Measurements from ENCODE around the gene ADAT1. TPM values are rescaled to one million over a fixed set of nuclear protein-coding genes. Genes with fewer than 3 reads are reported as not detected.
A peak's percentile ranks its signal among the peaks of the same experiment; 100 is the strongest.

ADAT1 gene
- total and polyA plus RNA-seq, 2 of the 13 experiments (the other 11 are each of a cell fraction or from before 2014, with no cell fraction given): 18.4 to 40.8 TPM

DNA sequence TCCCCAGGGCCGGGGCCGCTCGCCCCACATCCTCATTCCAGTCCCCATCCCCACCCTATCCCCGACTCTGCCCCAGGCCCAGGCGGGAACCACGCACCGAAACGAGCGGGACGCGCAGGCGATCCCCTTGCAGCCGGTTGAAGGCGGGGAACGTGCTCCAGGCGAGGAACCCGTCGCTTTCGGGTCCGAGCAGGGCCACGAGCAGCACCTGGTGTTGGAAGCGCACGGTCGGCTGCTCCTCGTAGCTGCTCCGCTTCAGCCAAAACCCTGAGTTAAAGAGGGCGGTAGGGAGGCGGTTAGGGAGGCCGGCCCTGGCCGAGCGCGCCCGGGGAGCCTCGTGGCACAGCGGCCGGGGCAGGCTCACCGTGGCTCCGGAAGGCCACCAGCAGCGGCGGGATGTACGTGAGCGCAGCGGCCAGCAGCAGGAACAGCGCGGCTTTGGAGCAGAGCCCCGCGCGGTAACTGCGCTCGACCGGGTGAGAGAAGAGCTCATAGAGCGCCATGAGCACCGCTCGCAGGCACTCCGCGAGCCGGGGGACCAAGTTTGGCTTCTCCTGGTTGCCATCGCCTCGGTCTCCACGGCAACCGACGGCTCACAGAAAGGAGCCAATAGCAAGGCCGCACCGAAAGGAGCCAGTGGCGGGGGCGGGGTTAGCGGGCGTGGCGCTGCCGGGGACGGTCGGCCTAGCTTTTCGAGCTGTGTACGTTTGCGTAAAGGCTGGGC lies 67.2 kb downstream of the ADAT1 start, which contains the start of gene TMEM231 (continued):
- TF ChIP-seq, protein P1, sequence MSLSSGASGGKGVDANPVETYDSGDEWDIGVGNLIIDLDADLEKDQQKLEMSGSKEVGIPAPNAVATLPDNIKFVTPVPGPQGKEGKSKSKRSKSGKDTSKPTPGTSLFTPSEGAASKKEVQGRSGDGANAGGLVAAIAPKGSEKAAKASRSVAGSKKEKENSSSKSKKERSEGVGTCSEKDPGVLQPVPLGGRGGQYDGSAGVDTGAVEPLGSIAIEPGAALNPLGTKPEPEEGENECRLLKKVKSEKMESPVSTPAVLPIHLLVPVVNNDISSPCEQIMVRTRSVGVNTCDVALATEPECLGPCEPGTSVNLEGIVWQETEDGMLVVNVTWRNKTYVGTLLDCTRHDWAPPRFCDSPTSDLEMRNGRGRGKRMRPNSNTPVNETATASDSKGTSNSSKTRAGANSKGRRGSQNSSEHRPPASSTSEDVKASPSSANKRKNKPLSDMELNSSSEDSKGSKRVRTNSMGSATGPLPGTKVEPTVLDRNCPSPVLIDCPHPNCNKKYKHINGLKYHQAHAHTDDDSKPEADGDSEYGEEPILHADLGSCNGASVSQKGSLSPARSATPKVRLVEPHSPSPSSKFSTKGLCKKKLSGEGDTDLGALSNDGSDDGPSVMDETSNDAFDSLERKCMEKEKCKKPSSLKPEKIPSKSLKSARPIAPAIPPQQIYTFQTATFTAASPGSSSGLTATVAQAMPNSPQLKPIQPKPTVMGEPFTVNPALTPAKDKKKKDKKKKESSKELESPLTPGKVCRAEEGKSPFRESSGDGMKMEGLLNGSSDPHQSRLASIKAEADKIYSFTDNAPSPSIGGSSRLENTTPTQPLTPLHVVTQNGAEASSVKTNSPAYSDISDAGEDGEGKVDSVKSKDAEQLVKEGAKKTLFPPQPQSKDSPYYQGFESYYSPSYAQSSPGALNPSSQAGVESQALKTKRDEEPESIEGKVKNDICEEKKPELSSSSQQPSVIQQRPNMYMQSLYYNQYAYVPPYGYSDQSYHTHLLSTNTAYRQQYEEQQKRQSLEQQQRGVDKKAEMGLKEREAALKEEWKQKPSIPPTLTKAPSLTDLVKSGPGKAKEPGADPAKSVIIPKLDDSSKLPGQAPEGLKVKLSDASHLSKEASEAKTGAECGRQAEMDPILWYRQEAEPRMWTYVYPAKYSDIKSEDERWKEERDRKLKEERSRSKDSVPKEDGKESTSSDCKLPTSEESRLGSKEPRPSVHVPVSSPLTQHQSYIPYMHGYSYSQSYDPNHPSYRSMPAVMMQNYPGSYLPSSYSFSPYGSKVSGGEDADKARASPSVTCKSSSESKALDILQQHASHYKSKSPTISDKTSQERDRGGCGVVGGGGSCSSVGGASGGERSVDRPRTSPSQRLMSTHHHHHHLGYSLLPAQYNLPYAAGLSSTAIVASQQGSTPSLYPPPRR (CRISPR knock-in tag; IDR thresholded peaks at IDR 0.05; ENCODE audit: borderline replicate concordance): no peak
- peak; percentile 84; the same call in 1 of the 2 replicates for TF ChIP-seq ZNF598 (CRISPR knock-in tag; IDR thresholded peaks at IDR 0.05; ENCODE audit: borderline replicate concordance)
- peak; percentile 99 for TF ChIP-seq HNRNPLL (IDR thresholded peaks at IDR 0.05; ENCODE audit: low read depth, low read length, poor library complexity, severe bottlenecking)
- TF ChIP-seq, protein P2, sequence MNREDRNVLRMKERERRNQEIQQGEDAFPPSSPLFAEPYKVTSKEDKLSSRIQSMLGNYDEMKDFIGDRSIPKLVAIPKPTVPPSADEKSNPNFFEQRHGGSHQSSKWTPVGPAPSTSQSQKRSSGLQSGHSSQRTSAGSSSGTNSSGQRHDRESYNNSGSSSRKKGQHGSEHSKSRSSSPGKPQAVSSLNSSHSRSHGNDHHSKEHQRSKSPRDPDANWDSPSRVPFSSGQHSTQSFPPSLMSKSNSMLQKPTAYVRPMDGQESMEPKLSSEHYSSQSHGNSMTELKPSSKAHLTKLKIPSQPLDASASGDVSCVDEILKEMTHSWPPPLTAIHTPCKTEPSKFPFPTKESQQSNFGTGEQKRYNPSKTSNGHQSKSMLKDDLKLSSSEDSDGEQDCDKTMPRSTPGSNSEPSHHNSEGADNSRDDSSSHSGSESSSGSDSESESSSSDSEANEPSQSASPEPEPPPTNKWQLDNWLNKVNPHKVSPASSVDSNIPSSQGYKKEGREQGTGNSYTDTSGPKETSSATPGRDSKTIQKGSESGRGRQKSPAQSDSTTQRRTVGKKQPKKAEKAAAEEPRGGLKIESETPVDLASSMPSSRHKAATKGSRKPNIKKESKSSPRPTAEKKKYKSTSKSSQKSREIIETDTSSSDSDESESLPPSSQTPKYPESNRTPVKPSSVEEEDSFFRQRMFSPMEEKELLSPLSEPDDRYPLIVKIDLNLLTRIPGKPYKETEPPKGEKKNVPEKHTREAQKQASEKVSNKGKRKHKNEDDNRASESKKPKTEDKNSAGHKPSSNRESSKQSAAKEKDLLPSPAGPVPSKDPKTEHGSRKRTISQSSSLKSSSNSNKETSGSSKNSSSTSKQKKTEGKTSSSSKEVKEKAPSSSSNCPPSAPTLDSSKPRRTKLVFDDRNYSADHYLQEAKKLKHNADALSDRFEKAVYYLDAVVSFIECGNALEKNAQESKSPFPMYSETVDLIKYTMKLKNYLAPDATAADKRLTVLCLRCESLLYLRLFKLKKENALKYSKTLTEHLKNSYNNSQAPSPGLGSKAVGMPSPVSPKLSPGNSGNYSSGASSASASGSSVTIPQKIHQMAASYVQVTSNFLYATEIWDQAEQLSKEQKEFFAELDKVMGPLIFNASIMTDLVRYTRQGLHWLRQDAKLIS (CRISPR knock-in tag; IDR thresholded peaks at IDR 0.05): no peak
- TF ChIP-seq, protein P3, sequence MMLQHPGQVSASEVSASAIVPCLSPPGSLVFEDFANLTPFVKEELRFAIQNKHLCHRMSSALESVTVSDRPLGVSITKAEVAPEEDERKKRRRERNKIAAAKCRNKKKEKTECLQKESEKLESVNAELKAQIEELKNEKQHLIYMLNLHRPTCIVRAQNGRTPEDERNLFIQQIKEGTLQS (CRISPR knock-in tag; IDR thresholded peaks at IDR 0.05): peak; percentile 55; the same call in 1 of the 2 replicates
- no peak for TF ChIP-seq SP1 (IDR thresholded peaks at IDR 0.05)
- TF ChIP-seq SP1 (CRISPR knock-in tag; IDR thresholded peaks at IDR 0.05): peak; percentile 50; the same call in 1 of the 2 replicates
- peak; percentile 93 for TF ChIP-seq U2AF2 (IDR thresholded peaks at IDR 0.05; ENCODE audit: low read depth, low read length)
- peak; percentile 76 for TF ChIP-seq ASH2L (IDR thresholded peaks at IDR 0.05; ENCODE audit: insufficient read length, low read depth, low read length)
- peak; percentile 62; the same call in 1 of the 2 replicates for TF ChIP-seq ZBTB42 (CRISPR knock-in tag; IDR thresholded peaks at IDR 0.05)
- no peak for TF ChIP-seq CC2D1A (CRISPR knock-in tag; IDR thresholded peaks at IDR 0.05)
- no peak; the same call in 1 of the 2 replicates for TF ChIP-seq TAF1 (CRISPR knock-in tag; IDR thresholded peaks at IDR 0.05)
- TF ChIP-seq ZFYVE20 (CRISPR knock-in tag; IDR thresholded peaks at IDR 0.05; ENCODE audit: borderline replicate concordance, low read depth): peak; percentile 70; the same call in 1 of the 2 replicates
- TF ChIP-seq, protein P4, sequence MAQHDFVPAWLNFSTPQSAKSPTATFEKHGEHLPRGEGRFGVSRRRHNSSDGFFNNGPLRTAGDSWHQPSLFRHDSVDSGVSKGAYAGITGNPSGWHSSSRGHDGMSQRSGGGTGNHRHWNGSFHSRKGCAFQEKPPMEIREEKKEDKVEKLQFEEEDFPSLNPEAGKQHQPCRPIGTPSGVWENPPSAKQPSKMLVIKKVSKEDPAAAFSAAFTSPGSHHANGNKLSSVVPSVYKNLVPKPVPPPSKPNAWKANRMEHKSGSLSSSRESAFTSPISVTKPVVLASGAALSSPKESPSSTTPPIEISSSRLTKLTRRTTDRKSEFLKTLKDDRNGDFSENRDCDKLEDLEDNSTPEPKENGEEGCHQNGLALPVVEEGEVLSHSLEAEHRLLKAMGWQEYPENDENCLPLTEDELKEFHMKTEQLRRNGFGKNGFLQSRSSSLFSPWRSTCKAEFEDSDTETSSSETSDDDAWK (CRISPR knock-in tag; IDR thresholded peaks at IDR 0.05): no peak
- TF ChIP-seq POLR2AphosphoS5 (IDR thresholded peaks at IDR 0.05; ENCODE audit: low read depth, low read length): peak; percentile 29; the same call in 1 of the 2 replicates
- no peak for TF ChIP-seq NCOR1 (IDR thresholded peaks at IDR 0.05; ENCODE audit: borderline replicate concordance, low read length)
- peak; percentile 76; the same call in 1 of the 2 replicates for TF ChIP-seq ZNF768 (CRISPR knock-in tag; IDR thresholded peaks at IDR 0.05)
- peak; percentile 28 to 31; a peak in 2 of 4 replicates for TF ChIP-seq POLR2A (IDR thresholded peaks at IDR 0.05; ENCODE audit: insufficient read depth in 1 of 2, low read depth in 2 of 2, low read length in 2 of 2)
- TF ChIP-seq RBAK (CRISPR knock-in tag; IDR thresholded peaks at IDR 0.05): no peak
- TF ChIP-seq ZNF629 (CRISPR knock-in tag; conservative IDR thresholded peaks at IDR 0.05): no peak
